Transverse colon (tissue), 4 donors: ENCODE measurements around the gene CABP7.

ENCODE experiments used
- CTCF ChIP-seq, 5 experiments: fragments of 200-600 bp in 3 of 5; fragments of 450-650 bp in 2 of 5; sonication (generic) in 3 of 5; IDR thresholded peaks; 1 replicate in 2 of 5; 2 replicates in 3 of 5; pipeline ENCODE4 v1.5.1; 2016 to 2017; ENCODE audit warnings: antibody characterized with exemption in 5 of 5, inconsistent platforms in 3 of 5, mild to moderate bottlenecking in 2 of 5, moderate library complexity in 1 of 5
- EP300 ChIP-seq: sonication (generic); formaldehyde crosslinking; IDR thresholded peaks from one replicate; pipeline ENCODE4 v1.6.1; 2017; ENCODE audit warnings: antibody characterized with exemption, low read depth
- POLR2A ChIP-seq: fragments of 450-650 bp; IDR thresholded peaks from one replicate; pipeline ENCODE4 v1.6.1; 2016; ENCODE audit warnings: antibody characterized with exemption, mild to moderate bottlenecking, moderate library complexity
- POLR2AphosphoS5 ChIP-seq, 3 donors: sonication (generic); formaldehyde crosslinking; IDR thresholded peaks; one replicate each; pipeline ENCODE4 v1.6.1; 2016; ENCODE audit warnings: antibody characterized with exemption in 3 of 3

- TF ChIP-seq POLR2A = no peak
- no peak for TF ChIP-seq CTCF (IDR thresholded peaks at IDR 0.05)
- TF ChIP-seq EP300 = no peak
- no peak for TF ChIP-seq POLR2AphosphoS5 (IDR thresholded peaks at IDR 0.05)
Observed at GRCh38 chr22:29716814-29717545, 2.8 kb upstream of the CABP7 start.
